ENCODE results near the gene PTPN13.

GRCh38 chr4:86818841-86819240, 224.7 kb downstream of the PTPN13 start:
- TF ChIP-seq CTCF (conservative IDR thresholded peaks at IDR 0.05; ENCODE audit: low read depth, low read length) (no peak), EZH2 (IDR thresholded peaks at IDR 0.05; ENCODE audit: borderline replicate concordance, low read depth, low read length, poor library complexity, severe bottlenecking) (no peak)
